Measurements from ENCODE around the gene LSM14B. TPM values are rescaled to one million over a fixed set of nuclear protein-coding genes. Genes with fewer than 3 reads are reported as not detected.

The LSM14B gene
- total RNA-seq, 1 experiment from 2014 or later = 51.3 TPM

GRCh38 chr20:62170536-62170935 is 48.3 kb downstream of the LSM14B start:
- Histone ChIP-seq H3K27me3 (ENCODE audit: insufficient read depth, low read length) (no peaks in the 10 kb centered on the region), H3K79me2 (ENCODE audit: insufficient read depth, low read length) (no peaks in the 10 kb centered on the region), H4K20me1 (ENCODE audit: insufficient read depth) (no peaks in the 10 kb centered on the region), H3K4me3 (replicated peaks in 1 of 2; ENCODE audit: low read depth in 1 of 2, low read length in 2 of 2) (no peak overlapping the region), H3K36me3 (ENCODE audit: control insufficient read depth in 1 of 2, insufficient read depth in 2 of 2, low read length in 2 of 2) (peaks cover 2 to 17% of the 10 kb centered on the region in 2 experiments; a peak in 3 of 4 replicates), H3K4me2 (ENCODE audit: low read length) (no peak overlapping the region), H3K9ac (ENCODE audit: low read length) (no peak overlapping the region), H3K27ac (ENCODE audit: low read depth, low read length) (no peak overlapping the region), H3K9me2 (ENCODE audit: insufficient read depth) (no peaks in the 10 kb centered on the region), H3K9me3 (ENCODE audit: control insufficient read depth in 1 of 2, insufficient read depth in 1 of 2, low read depth in 1 of 2, low read length in 2 of 2) (no peaks in the 10 kb centered on the region), H3K4me1 (ENCODE audit: control insufficient read depth in 1 of 2, insufficient read depth in 2 of 2, low read length in 2 of 2) (no peaks in the 10 kb centered on the region), H2AFZ (ENCODE audit: low read depth, low read length, poor library complexity, severe bottlenecking) (no peak overlapping the region)
- RAD21 ChIA-PET (ENCODE audit: low non-redundant PET in 1 of 2, low total read pairs in 2 of 2, uncharacterized antibody in 2 of 2, unreplicated experiment in 2 of 2) = no interaction called here
- CTCF ChIA-PET = no interaction called here
- ATAC-seq (no peak), DNase-seq (ENCODE audit: low read depth, low spot score) (no peak)
- POLR2A ChIA-PET = no interaction called here
- TF ChIP-seq ZFX (IDR thresholded peaks at IDR 0.05) (no peak), YY1 (IDR thresholded peaks at IDR 0.05; ENCODE audit: extremely low read depth, insufficient replicate concordance, low read depth, low read length) (no peak), CBX3 (IDR thresholded peaks at IDR 0.05; ENCODE audit: low read depth) (no peak), POLR2AphosphoS5 (IDR thresholded peaks at IDR 0.05; ENCODE audit: low read depth, low read length) (no peak), CEBPB (IDR thresholded peaks at IDR 0.05; ENCODE audit: low read depth) (no peak)
- no TSS peak for BruUV-seq (replicated peaks)
- intact Hi-C loops (cut with micrococcal nuclease) = no loop called here

- TF ChIP-seq EZH2 (IDR thresholded peaks at IDR 0.05) (no peak), FOSL1 (IDR thresholded peaks at IDR 0.05; ENCODE audit: low read depth) (no peak), ZFX (IDR thresholded peaks at IDR 0.05) (no peak), TCF7L2 (IDR thresholded peaks at IDR 0.05; ENCODE audit: borderline replicate concordance, extremely low read depth, insufficient read depth, insufficient read length) (no peak), CEBPB (IDR thresholded peaks at IDR 0.05; ENCODE audit: low read depth) (no peak), JUND (IDR thresholded peaks at IDR 0.05) (no peak), SIN3A (IDR thresholded peaks at IDR 0.05; ENCODE audit: low read depth) (no peak), SRF (IDR thresholded peaks at IDR 0.05; ENCODE audit: low read depth) (no peak)
- intact Hi-C loops (cut with micrococcal nuclease) = no loop called here
- Histone ChIP-seq H3K27ac (ENCODE audit: low read depth, low read length) (no peak overlapping the region), H3K27me3 (ENCODE audit: insufficient read depth, low read length) (no peaks in the 10 kb centered on the region), H3K9me3 (ENCODE audit: control insufficient read depth in 1 of 2, insufficient read depth in 1 of 2, low read depth in 1 of 2, low read length in 2 of 2) (no peaks in the 10 kb centered on the region), H4K20me1 (ENCODE audit: insufficient read depth) (no peaks in the 10 kb centered on the region), H3K4me3 (replicated peaks in 1 of 2; ENCODE audit: low read depth in 1 of 2, low read length in 2 of 2) (no peak overlapping the region), H3K9me2 (ENCODE audit: insufficient read depth) (no peaks in the 10 kb centered on the region), H3K36me3 (ENCODE audit: control insufficient read depth in 1 of 2, insufficient read depth in 2 of 2, low read length in 2 of 2) (peaks cover 2 to 14% of the 10 kb centered on the region in 2 experiments; a peak in 3 of 4 replicates), H3K4me2 (ENCODE audit: low read length) (no peak overlapping the region), H3K79me2 (ENCODE audit: insufficient read depth, low read length) (no peaks in the 10 kb centered on the region), H2AFZ (ENCODE audit: low read depth, low read length, poor library complexity, severe bottlenecking) (no peak overlapping the region), H3K4me1 (ENCODE audit: control insufficient read depth in 1 of 2, insufficient read depth in 2 of 2, low read length in 2 of 2) (no peaks in the 10 kb centered on the region), H3K9ac (ENCODE audit: low read length) (no peak overlapping the region)
- RAD21 ChIA-PET (ENCODE audit: low non-redundant PET in 1 of 2, low total read pairs in 2 of 2, uncharacterized antibody in 2 of 2, unreplicated experiment in 2 of 2) = no interaction called here
- CTCF ChIA-PET = no interaction called here
- POLR2A ChIA-PET = no interaction called here
- ATAC-seq (no peak), DNase-seq (ENCODE audit: low read depth, low spot score) (no peak)
- BruUV-seq (replicated peaks) = no TSS peak
Measured at GRCh38 chr20:62171245-62171644, 49.0 kb downstream of the LSM14B start.
